ENCODE data around the gene TRAPPC5.

The TRAPPC5 gene

GRCh38 chr19:7715671-7716070 lies 35.0 kb downstream of the TRAPPC5 start:
- Histone ChIP-seq H3K4me3 (ENCODE audit: low read depth, low read length) (no peak overlapping the region), H3K36me3 (no peaks in the 10 kb centered on the region), H3K27me3 (no peaks in the 10 kb centered on the region; the same call in 1 of the 2 replicates), H3K4me1 (no peaks in the 10 kb centered on the region), H3K9me3 (no peaks in the 10 kb centered on the region)
- no peak for DNase-seq
- no peak for TF ChIP-seq CTCF (IDR thresholded peaks at IDR 0.05; ENCODE audit: low read depth, low read length)

- DNase-seq, result no peak
- Histone ChIP-seq H3K4me3 (ENCODE audit: low read depth, low read length) (no peak overlapping the region), H3K4me1 (no peaks in the 10 kb centered on the region), H3K36me3 (no peaks in the 10 kb centered on the region), H3K9me3 (no peaks in the 10 kb centered on the region), H3K27me3 (no peaks in the 10 kb centered on the region; the same call in 1 of the 2 replicates)
- no peak for TF ChIP-seq CTCF (IDR thresholded peaks at IDR 0.05; ENCODE audit: low read depth, low read length)
Measured at GRCh38 chr19:7716762-7717161, 36.1 kb downstream of the TRAPPC5 start.

GRCh38 chr19:7718668-7719067 lies 38.0 kb downstream of the TRAPPC5 start:
- Histone ChIP-seq H3K4me3 (ENCODE audit: low read depth, low read length) (no peak overlapping the region), H3K27me3 (no peaks in the 10 kb centered on the region; the same call in 1 of the 2 replicates), H3K4me1 (no peaks in the 10 kb centered on the region), H3K36me3 (no peaks in the 10 kb centered on the region), H3K9me3 (no peaks in the 10 kb centered on the region)
- no peak for TF ChIP-seq CTCF (IDR thresholded peaks at IDR 0.05; ENCODE audit: low read depth, low read length)
- no peak for DNase-seq

GRCh38 chr19:7720351-7720750 lies 39.7 kb downstream of the TRAPPC5 start:
- Histone ChIP-seq H3K4me1 (no peaks in the 10 kb centered on the region), H3K27me3 (peaks cover 4% of the 10 kb centered on the region), H3K9me3 (no peaks in the 10 kb centered on the region), H3K4me3 (ENCODE audit: low read depth, low read length) (no peak overlapping the region), H3K36me3 (no peaks in the 10 kb centered on the region)
- no peak for TF ChIP-seq CTCF (IDR thresholded peaks at IDR 0.05; ENCODE audit: low read depth, low read length)
- no peak for DNase-seq

- H3K9me3 ChIP-seq, result no peaks in the 10 kb centered on the region
- no peak for DNase-seq
- H3K36me3 ChIP-seq, result no peaks in the 10 kb centered on the region
- no peaks in the 10 kb centered on the region for H3K4me1 ChIP-seq
- TF ChIP-seq CTCF (IDR thresholded peaks at IDR 0.05; ENCODE audit: low read depth, low read length), result no peak
- H3K4me3 ChIP-seq (ENCODE audit: low read depth, low read length), result no peak overlapping the region
- H3K27me3 ChIP-seq, result peaks cover 13% of the 10 kb centered on the region
Measured at GRCh38 chr19:7722231-7722651, 41.6 kb downstream of the TRAPPC5 start.

GRCh38 chr19:7725791-7726190 lies 45.2 kb downstream of the TRAPPC5 start:
- H3K27me3 ChIP-seq, result peaks cover 45% of the 10 kb centered on the region

More at GRCh38 chr19:7725791-7726190, 45.2 kb downstream of the TRAPPC5 start:
- no peak for TF ChIP-seq CTCF (IDR thresholded peaks at IDR 0.05; ENCODE audit: low read depth, low read length)
- no peaks in the 10 kb centered on the region for H3K4me1 ChIP-seq
- H3K4me3 ChIP-seq (ENCODE audit: low read depth, low read length), result no peak overlapping the region
- no peaks in the 10 kb centered on the region for H3K36me3 ChIP-seq
- H3K9me3 ChIP-seq, result no peaks in the 10 kb centered on the region
- no peak for DNase-seq
